H9 (cell line): ENCODE results near the gene SPEM3. TPM values are rescaled to one million over a fixed set of nuclear protein-coding genes. Genes with fewer than 3 reads are reported as not detected.
"Not testable (repeated sequence)": the region's sequence is repeated elsewhere in the genome, so short reads cannot be mapped to it uniquely, and the experiment has no call there.

ENCODE experiments used
- DNase-seq: peaks from one replicate; pipeline ENCODE4 v3.0.0-alpha.2; 2017
- H2AFZ ChIP-seq: one replicate; pipeline ENCODE4 v1.6.1; 2013; ENCODE audit warnings: mild to moderate bottlenecking, low read length, control low read depth, moderate library complexity
- H2AK5ac ChIP-seq: 2 replicates; pipeline ENCODE4 v1.6.1; 2013; ENCODE audit warnings: low read length, control low read depth, mixed read lengths; ENCODE audit not compliant: insufficient read length
- H2BK120ac ChIP-seq: one replicate; pipeline ENCODE4 v1.6.1; 2013; ENCODE audit warnings: low read depth, mild to moderate bottlenecking, low read length, control low read depth, inconsistent platforms; ENCODE audit not compliant: poor library complexity, severe bottlenecking
- H2BK12ac ChIP-seq: 2 replicates; pipeline ENCODE4 v1.6.1; 2013; ENCODE audit warnings: low read length, control low read depth, mixed read lengths, low read depth; ENCODE audit not compliant: insufficient read length
- H2BK15ac ChIP-seq: 2 replicates; pipeline ENCODE4 v1.6.1; 2013; ENCODE audit warnings: low read depth, low read length, control low read depth
- H2BK20ac ChIP-seq: one replicate; pipeline ENCODE4 v1.6.1; 2013; ENCODE audit warnings: low read depth, mild to moderate bottlenecking, low read length, control low read depth, inconsistent platforms; ENCODE audit not compliant: poor library complexity, severe bottlenecking
- H2BK5ac ChIP-seq: 2 replicates; pipeline ENCODE4 v1.6.1; 2013; ENCODE audit warnings: low read length, control low read depth, mixed read lengths; ENCODE audit not compliant: insufficient read length
- H3K14ac ChIP-seq: 2 replicates; pipeline ENCODE4 v1.6.1; 2013; ENCODE audit warnings: low read length, control low read depth; ENCODE audit not compliant: insufficient read depth
- H3K18ac ChIP-seq: 2 replicates; pipeline ENCODE4 v1.6.1; 2013; ENCODE audit warnings: low read depth, mild to moderate bottlenecking, mixed read lengths, low read length, control low read depth; ENCODE audit not compliant: insufficient read length
- H3K23ac ChIP-seq: 2 replicates; pipeline ENCODE4 v1.6.1; 2013; ENCODE audit warnings: low read length, control low read depth, mixed read lengths, low read depth; ENCODE audit not compliant: insufficient read length
- H3K23me2 ChIP-seq: 2 replicates; pipeline ENCODE4 v1.6.1; 2013; ENCODE audit warnings: low read depth, mild to moderate bottlenecking, mixed read lengths, low read length, control low read depth; ENCODE audit not compliant: insufficient read length, poor library complexity, severe bottlenecking
- H3K27ac ChIP-seq: 2 replicates; pipeline ENCODE4 v1.5.1; 2013; ENCODE audit warnings: low read length, control low read depth, mixed read lengths, low read depth; ENCODE audit not compliant: insufficient read length
- H3K27me3 ChIP-seq: 2 replicates; pipeline ENCODE4 v1.6.1; 2013; ENCODE audit warnings: low read length, control low read depth, inconsistent platforms; ENCODE audit not compliant: insufficient read depth
- H3K4ac ChIP-seq: 2 replicates; pipeline ENCODE4 v1.6.1; 2013; ENCODE audit warnings: low read depth, mild to moderate bottlenecking, control low read depth, inconsistent platforms, low read length, moderate library complexity
- H3K4me1 ChIP-seq: 2 replicates; pipeline ENCODE4 v1.6.1; 2013; ENCODE audit warnings: low read length, control low read depth, inconsistent platforms; ENCODE audit not compliant: insufficient read depth
- H3K4me2 ChIP-seq: 2 replicates; pipeline ENCODE4 v1.6.1; 2013; ENCODE audit warnings: low read length, control low read depth, mixed read lengths; ENCODE audit not compliant: insufficient read length, insufficient read depth
- H3K56ac ChIP-seq: 2 replicates; pipeline ENCODE4 v1.6.1; 2013; ENCODE audit warnings: low read depth, mild to moderate bottlenecking, mixed read lengths, low read length, control low read depth; ENCODE audit not compliant: insufficient read length
- H3K79me1 ChIP-seq: 2 replicates; pipeline ENCODE4 v1.6.1; 2013; ENCODE audit warnings: low read depth, mild to moderate bottlenecking, moderate library complexity, low read length, control low read depth, inconsistent platforms; ENCODE audit not compliant: insufficient read depth, poor library complexity, severe bottlenecking
- H3K79me2 ChIP-seq: 2 replicates; pipeline ENCODE4 v1.6.1; 2013; ENCODE audit warnings: low read length, control low read depth, inconsistent platforms; ENCODE audit not compliant: insufficient read depth
- H3K9ac ChIP-seq: 2 replicates; pipeline ENCODE4 v1.6.1; 2013; ENCODE audit warnings: low read length, control low read depth, mixed read lengths; ENCODE audit not compliant: insufficient read length; ENCODE audit errors: extremely low read depth
- H3K9me3 ChIP-seq: one replicate; pipeline ENCODE4 v1.6.1; 2013; ENCODE audit warnings: low read depth, low read length, inconsistent platforms; ENCODE audit not compliant: control insufficient read depth
- H3T11ph ChIP-seq: one replicate; pipeline ENCODE4 v1.6.1; 2013; ENCODE audit warnings: mild to moderate bottlenecking, low read length, control low read depth, inconsistent platforms
- H4K20me1 ChIP-seq: one replicate; pipeline ENCODE4 v1.6.1; 2013; ENCODE audit not compliant: control insufficient read depth, insufficient read length, insufficient read depth
- H4K5ac ChIP-seq: 2 replicates; pipeline ENCODE4 v1.6.1; 2013; ENCODE audit warnings: low read depth, mild to moderate bottlenecking, mixed read lengths, low read length, control low read depth; ENCODE audit not compliant: insufficient read length
- H4K8ac ChIP-seq: replicated peaks from 2 replicates; pipeline ENCODE4 v1.6.1; 2013; ENCODE audit warnings: low read length, control low read depth, mixed read lengths, low read depth; ENCODE audit not compliant: insufficient read length
- H4K91ac ChIP-seq: 2 replicates; pipeline ENCODE4 v1.6.1; 2013; ENCODE audit warnings: low read depth, mild to moderate bottlenecking, moderate library complexity, mixed read lengths, low read length, control low read depth; ENCODE audit not compliant: insufficient read length
- H3K27ac Mint-ChIP-seq, 3 experiments: 2 replicates in 2 of 3; 3 replicates in 1 of 3; pipeline ENCODE4 v1.8.0; 2020 to 2021; ENCODE audit warnings: mixed read lengths in 3 of 3, mild to moderate bottlenecking in 1 of 3, moderate library complexity in 1 of 3
- H3K27me3 Mint-ChIP-seq: 2 replicates; pipeline ENCODE4 v1.8.0; 2021; ENCODE audit warnings: low read depth, mild to moderate bottlenecking, moderate library complexity, mixed read lengths
- H3K36me3 Mint-ChIP-seq, 3 experiments: 2 replicates in 2 of 3; 3 replicates in 1 of 3; pipeline ENCODE4 v1.8.0; 2020 to 2021; ENCODE audit warnings: low read depth in 3 of 3, mixed read lengths in 3 of 3; ENCODE audit not compliant: insufficient read depth in 1 of 3
- H3K4me1 Mint-ChIP-seq, 2 experiments: 2 replicates each; pipeline ENCODE4 v1.8.0; 2020; ENCODE audit warnings: mixed read lengths in 2 of 2
- H3K4me3 Mint-ChIP-seq, 2 experiments: 2 replicates in 1 of 2; 3 replicates in 1 of 2; pipeline ENCODE4 v1.8.0; 2020 to 2021; ENCODE audit warnings: mild to moderate bottlenecking in 2 of 2, mixed read lengths in 2 of 2, moderate library complexity in 1 of 2
- H3K9me3 Mint-ChIP-seq, 2 experiments: 2 replicates in 1 of 2; 3 replicates in 1 of 2; pipeline ENCODE4 v1.8.0; 2020; ENCODE audit warnings: mild to moderate bottlenecking in 2 of 2, mixed read lengths in 2 of 2, moderate library complexity in 1 of 2
- WGBS: extraction: QIAGEN DNeasy Blood & Tissue Kit; methylation state at CpG from one replicate; pipeline ENCODE4 v1.1.7; 2013; ENCODE audit warnings: missing lambda C conversion rate, low lambda C conversion rate, mixed read lengths; ENCODE audit not compliant: insufficient read length; ENCODE audit errors: extremely low coverage; 5-methylcytosine and 5-hydroxymethylcytosine counted together
- total RNA-seq: library from RNA; stranded (reverse); gene quantifications from 2 replicates; pipeline ENCODE4 v1.2.1, GENCODE V29; 2021

SPEM3 gene
- total RNA-seq, 1 experiment from 2014 or later: not detected

DNA sequence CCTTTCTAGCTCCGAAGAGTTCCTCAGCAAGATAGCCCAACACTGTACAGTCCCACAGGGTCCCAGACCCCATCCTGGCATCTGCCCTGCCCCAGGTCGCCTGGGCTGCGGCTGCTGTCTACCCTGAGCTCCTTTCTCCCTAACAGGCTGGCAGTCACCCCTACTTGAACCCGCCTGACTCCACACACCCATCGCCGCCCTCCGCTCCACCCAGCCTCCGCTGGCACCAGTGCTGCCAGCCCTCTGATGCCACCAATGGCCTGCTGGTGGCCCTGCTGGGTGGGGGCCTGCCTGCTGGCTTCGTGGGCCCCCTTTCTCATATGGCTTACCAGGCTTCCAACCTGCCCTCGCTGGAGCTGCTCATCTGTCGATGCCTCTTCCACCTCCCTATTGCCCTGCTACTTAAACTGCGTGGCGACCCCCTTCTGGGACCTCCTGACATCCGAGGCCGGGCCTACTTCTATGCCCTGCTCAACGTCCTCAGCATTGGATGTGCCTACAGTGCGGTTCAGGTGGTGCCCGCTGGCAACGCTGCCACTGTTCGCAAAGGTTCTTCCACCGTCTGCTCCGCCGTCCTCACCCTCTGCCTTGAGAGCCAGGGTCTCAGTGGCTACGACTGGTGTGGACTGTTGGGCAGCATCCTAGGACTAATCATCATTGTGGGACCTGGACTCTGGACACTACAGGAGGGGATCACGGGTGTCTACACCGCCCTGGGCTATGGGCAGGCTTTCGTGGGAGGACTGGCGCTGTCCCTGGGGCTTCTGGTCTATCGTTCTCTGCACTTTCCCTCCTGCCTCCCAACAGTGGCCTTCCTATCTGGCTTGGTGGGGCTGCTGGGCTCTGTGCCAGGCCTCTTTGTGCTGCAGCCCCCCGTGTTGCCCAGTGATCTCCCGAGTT lies 53.4 kb downstream of the SPEM3 start:
- not testable (repeated sequence) for H2BK5ac ChIP-seq, H3K27me3 Mint-ChIP-seq, H4K91ac ChIP-seq, H2BK12ac ChIP-seq, H3K9ac ChIP-seq, H3K9me3 ChIP-seq, H3K4me2 ChIP-seq, H3K23ac ChIP-seq, H3K18ac ChIP-seq, DNase-seq, H2AK5ac ChIP-seq, H3T11ph ChIP-seq, H2BK20ac ChIP-seq, H3K4me1 ChIP-seq, H4K8ac ChIP-seq, H2AFZ ChIP-seq, H3K56ac ChIP-seq, H2BK120ac ChIP-seq, H3K27ac ChIP-seq, H4K5ac ChIP-seq, H3K27me3 ChIP-seq, H3K14ac ChIP-seq, H3K9me3 Mint-ChIP-seq, H3K79me1 ChIP-seq, H2BK15ac ChIP-seq, H4K20me1 ChIP-seq, H3K4ac ChIP-seq
- Mint-ChIP-seq H3K36me3 (peaks cover 7 to 12% (median 8%) of the 10 kb centered on the region in 3 experiments; a peak in 6 of 7 replicates), H3K4me1 (peaks cover 55 to 70% of the 10 kb centered on the region in 2 experiments), H3K4me3 (peak overlapping the region in 1 of 2 experiments; percentile 58; a peak in 3 of 5 replicates), H3K27ac (peak overlapping the region in 1 of 3 experiments; percentile 99; a peak in 2 of 7 replicates)
- peaks cover 17% of the 10 kb centered on the region for H3K23me2 ChIP-seq
- WGBS: no CpG with 5 or more reads among the region's 31 CpGs
- peaks cover 15% of the 10 kb centered on the region for H3K79me2 ChIP-seq

Other genes starting within 250 kb of the SPEM3 start
- gene ASGR1, start 249.5 kb upstream of the SPEM3 start, total RNA-seq: 5.2 and 5.9 TPM in 2 replicates
- gene DLG4, start 209.0 kb upstream of the SPEM3 start, total RNA-seq: 38.2 and 38.3 TPM in 2 replicates
- 272 and 283 TPM in 2 replicates for gene ACADVL, start 208.9 kb upstream of the SPEM3 start, total RNA-seq
- gene DVL2, start 194.3 kb upstream of the SPEM3 start, total RNA-seq: 82.9 and 84.1 TPM in 2 replicates
- 105 and 110 TPM in 2 replicates for gene PHF23, start 189.4 kb upstream of the SPEM3 start, total RNA-seq
- gene GABARAP, start 186.4 kb upstream of the SPEM3 start, total RNA-seq: 261 and 266 TPM in 2 replicates
- 134 and 141 TPM in 2 replicates for gene CTDNEP1, start 177.1 kb upstream of the SPEM3 start, total RNA-seq
- gene ELP5, start 176.6 kb upstream of the SPEM3 start, total RNA-seq: 46.5 and 49.6 TPM in 2 replicates
- 174 and 177 TPM in 2 replicates for gene CLDN7, start 166.4 kb upstream of the SPEM3 start, total RNA-seq
- gene SLC2A4, start 147.1 kb upstream of the SPEM3 start, total RNA-seq: 4.4 and 4.7 TPM in 2 replicates
- gene YBX2, start 134.2 kb upstream of the SPEM3 start, total RNA-seq: 24.0 and 26.0 TPM in 2 replicates
- gene EIF5A, start 121.2 kb upstream of the SPEM3 start, total RNA-seq: 978 and 1,015 TPM in 2 replicates
- gene GPS2, start 113.5 kb upstream of the SPEM3 start, total RNA-seq: 62.6 and 62.7 TPM in 2 replicates
- gene NEURL4, start 99.5 kb upstream of the SPEM3 start, total RNA-seq: 54.8 and 55.4 TPM in 2 replicates
- 15.5 and 18.2 TPM in 2 replicates for gene ACAP1, start 92.3 kb upstream of the SPEM3 start, total RNA-seq
- 5.3 and 5.6 TPM in 2 replicates for gene KCTD11, start 76.7 kb upstream of the SPEM3 start, total RNA-seq
- gene TMEM95, start 73.7 kb upstream of the SPEM3 start, total RNA-seq: not detected in 2 replicates
- gene TNK1, start 47.8 kb upstream of the SPEM3 start, total RNA-seq: 10.1 and 11.2 TPM in 2 replicates
- 31.5 and 32.1 TPM in 2 replicates for gene PLSCR3, start 34.3 kb upstream of the SPEM3 start, total RNA-seq
- 151 and 153 TPM in 2 replicates for gene TMEM256, start 24.8 kb upstream of the SPEM3 start, total RNA-seq
- 70.2 and 70.5 TPM in 2 replicates for gene NLGN2, start 21.0 kb upstream of the SPEM3 start, total RNA-seq
- 0.33 and 0.46 TPM in 2 replicates for gene SPEM1, start 8.5 kb upstream of the SPEM3 start, total RNA-seq
- not detected in 2 replicates for gene SPEM2, start 3.2 kb upstream of the SPEM3 start, total RNA-seq
- gene TMEM102, start 6.6 kb downstream of the SPEM3 start, total RNA-seq: 8.3 and 8.6 TPM in 2 replicates
- 14.1 and 15.2 TPM in 2 replicates for gene FGF11, start 10.7 kb downstream of the SPEM3 start, total RNA-seq
- gene CHRNB1, start 16.2 kb downstream of the SPEM3 start, total RNA-seq: 12.7 and 13.2 TPM in 2 replicates
- gene ZBTB4, start 50.8 kb downstream of the SPEM3 start, total RNA-seq: 14.4 and 14.9 TPM in 2 replicates
- gene SLC35G6, start 52.6 kb downstream of the SPEM3 start, total RNA-seq: not detected in 2 replicates
- gene POLR2A, start 55.5 kb downstream of the SPEM3 start, total RNA-seq: 153 and 154 TPM in 2 replicates
- gene TNFSF12, start 120.2 kb downstream of the SPEM3 start, total RNA-seq: 5.8 and 7.1 TPM in 2 replicates
- 0.94 and 1.4 TPM in 2 replicates for gene TNFSF13, start 129.9 kb downstream of the SPEM3 start, total RNA-seq
- 80.6 and 83.1 TPM in 2 replicates for gene SENP3, start 133.1 kb downstream of the SPEM3 start, total RNA-seq
- gene CD68, start 150.8 kb downstream of the SPEM3 start, total RNA-seq: 0.37 and 0.42 TPM in 2 replicates
- 73.1 and 76.1 TPM in 2 replicates for gene MPDU1, start 155.0 kb downstream of the SPEM3 start, total RNA-seq
- 7.7 TPM in 2 replicates for gene SOX15, start 161.2 kb downstream of the SPEM3 start, total RNA-seq
- gene FXR2, start 186.0 kb downstream of the SPEM3 start, total RNA-seq: 36.1 and 36.4 TPM in 2 replicates
- gene SAT2, start 199.0 kb downstream of the SPEM3 start, total RNA-seq: 72.1 and 77.6 TPM in 2 replicates
- 1.5 and 1.6 TPM in 2 replicates for gene SHBG, start 201.3 kb downstream of the SPEM3 start, total RNA-seq
- 15.4 and 16.2 TPM in 2 replicates for gene ATP1B2, start 222.1 kb downstream of the SPEM3 start, total RNA-seq